GM12878 (cell line): ENCODE data around the gene PPP1R18. TPM values are rescaled to one million over a fixed set of nuclear protein-coding genes. Genes with fewer than 3 reads are reported as not detected.

Experiments used
- CBFB ChIP-seq: IDR thresholded peaks from 2 replicates; pipeline ENCODE4 v1.6.1; 2016; ENCODE audit warnings: antibody characterized with exemption, low read depth
- CBX3 ChIP-seq: fragments of 200-600 bp; sonication (generic); IDR thresholded peaks from 2 replicates; pipeline ENCODE4 v1.6.1; 2016; ENCODE audit warnings: low read depth, borderline replicate concordance
- CHD2 ChIP-seq: IDR thresholded peaks from 2 replicates; pipeline ENCODE4 v1.6.1; 2011; ENCODE audit warnings: low read depth, low read length, improper control_type of control experiment, borderline replicate concordance
- CREB1 ChIP-seq: IDR thresholded peaks from 2 replicates; pipeline ENCODE4 v1.6.1; 2012; ENCODE audit warnings: low read depth, mild to moderate bottlenecking, inconsistent platforms
- E4F1 ChIP-seq: fragments of 450-650 bp; IDR thresholded peaks from 2 replicates; pipeline ENCODE4 v1.6.1; 2018; ENCODE audit warnings: borderline replicate concordance, mild to moderate bottlenecking; ENCODE audit not compliant: partially characterized antibody
- EP300 ChIP-seq, 2 experiments: fragments of 150-350 bp in 1 of 2; IDR thresholded peaks; 2 replicates each; pipeline ENCODE4 v1.6.1; 2011 to 2012; ENCODE audit warnings: low read depth in 2 of 2, low read length in 2 of 2, borderline replicate concordance in 1 of 2, improper control_type of control experiment in 1 of 2, inconsistent platforms in 1 of 2; ENCODE audit not compliant: control insufficient read depth in 1 of 2
- ETV6 ChIP-seq, 2 experiments: fragments of 450-650 bp in 1 of 2; IDR thresholded peaks in 1 of 2; conservative IDR thresholded peaks in 1 of 2; 2 replicates each; pipeline ENCODE4 v1.6.1; 2014; ENCODE audit warnings: antibody characterized with exemption in 1 of 2, borderline replicate concordance in 1 of 2, low read depth in 1 of 2, mild to moderate bottlenecking in 1 of 2, moderate library complexity in 1 of 2
- IKZF1 ChIP-seq: fragments of 450-650 bp; conservative IDR thresholded peaks from 2 replicates; pipeline ENCODE4 v1.6.1; 2017; ENCODE audit warnings: antibody characterized with exemption, mild to moderate bottlenecking
- MEF2B ChIP-seq: fragments of 450-650 bp; IDR thresholded peaks from 2 replicates; pipeline ENCODE4 v1.6.1; 2018; ENCODE audit warnings: mild to moderate bottlenecking, moderate library complexity; ENCODE audit not compliant: partially characterized antibody, poor library complexity, severe bottlenecking
- NFIC ChIP-seq: IDR thresholded peaks from 2 replicates; pipeline ENCODE4 v1.6.1; 2012; ENCODE audit warnings: low read depth, mild to moderate bottlenecking, inconsistent platforms, low read length, moderate library complexity
- NFXL1 ChIP-seq: fragments of 450-650 bp; IDR thresholded peaks from 2 replicates; pipeline ENCODE4 v1.6.1; 2017; ENCODE audit warnings: antibody characterized with exemption, mild to moderate bottlenecking, borderline replicate concordance
- POLR2AphosphoS2 ChIP-seq: IDR thresholded peaks from 2 replicates; pipeline ENCODE4 v1.6.1; 2011; ENCODE audit warnings: low read depth, mild to moderate bottlenecking, low read length, improper control_type of control experiment, moderate library complexity
- RBBP5 ChIP-seq: fragments of 200-600 bp; sonication (generic); conservative IDR thresholded peaks from 2 replicates; pipeline ENCODE4 v1.6.1; 2016
- RCOR1 ChIP-seq: conservative IDR thresholded peaks from 2 replicates; pipeline ENCODE4 v1.6.1; 2012; ENCODE audit warnings: low read depth, low read length, improper control_type of control experiment
- RUNX3 ChIP-seq: IDR thresholded peaks from 2 replicates; pipeline ENCODE4 v1.6.1; 2012; ENCODE audit warnings: low read length, inconsistent platforms
- TCF12 ChIP-seq: IDR thresholded peaks from 2 replicates; pipeline ENCODE4 v1.6.1; 2011; ENCODE audit warnings: low read depth, mild to moderate bottlenecking, low read length
- YY1 ChIP-seq: IDR thresholded peaks from 2 replicates; pipeline ENCODE4 v1.6.1; 2011; ENCODE audit warnings: low read depth, mild to moderate bottlenecking, low read length
- ZBTB33 ChIP-seq: fragments of 450-650 bp; IDR thresholded peaks from 2 replicates; pipeline ENCODE4 v1.6.1; 2017; ENCODE audit warnings: mild to moderate bottlenecking
- polyA plus RNA-seq, 11 experiments: library from polyadenylated mRNA; depleted of rRNA in 4 of 11; unstranded in 6 of 11; stranded (reverse) in 5 of 11; fragments of >200 nt; fragmentation: Nextera tagmentation in 4 of 11; fragmentation: Illumina TruSeq in 1 of 11; extraction: Ambion mirVana in 4 of 11; extraction: Trizol in 1 of 11; gene quantifications; 1 replicate in 1 of 11; 2 replicates in 10 of 11; pipeline versions ENCODE4 v1.2.1 to v1.2.3, GENCODE V29; 2011 to 2016; ENCODE audit warnings: inconsistent platforms in 2 of 11, missing spikeins in 2 of 11, low read depth in 1 of 11
- total RNA-seq, 4 experiments: library from RNA; depleted of rRNA in 3 of 4; stranded (reverse); fragments of >200 nt in 3 of 4; fragmentation: Illumina TruSeq in 1 of 4; extraction: Trizol in 1 of 4; gene quantifications; 2 replicates each; pipeline versions ENCODE4 v1.2.1 to v1.2.3, GENCODE V29; 2013 to 2021
- TF ChIP-seq, protein P1 (sequence below): fragments of 450-650 bp; IDR thresholded peaks from 2 replicates; pipeline ENCODE4 v1.6.1; 2017; ENCODE audit warnings: antibody characterized with exemption, mild to moderate bottlenecking, moderate library complexity
- TF ChIP-seq, protein P2 (sequence below): IDR thresholded peaks from 2 replicates; pipeline ENCODE4 v1.6.1; 2012; ENCODE audit warnings: low read depth, low read length, improper control_type of control experiment

PPP1R18 gene
- total and polyA plus RNA-seq, 10 of the 15 experiments (the other 5 are each of a cell fraction or from before 2014, with no cell fraction given): 21.0 to 119 (median 52.6) TPM

DNA sequence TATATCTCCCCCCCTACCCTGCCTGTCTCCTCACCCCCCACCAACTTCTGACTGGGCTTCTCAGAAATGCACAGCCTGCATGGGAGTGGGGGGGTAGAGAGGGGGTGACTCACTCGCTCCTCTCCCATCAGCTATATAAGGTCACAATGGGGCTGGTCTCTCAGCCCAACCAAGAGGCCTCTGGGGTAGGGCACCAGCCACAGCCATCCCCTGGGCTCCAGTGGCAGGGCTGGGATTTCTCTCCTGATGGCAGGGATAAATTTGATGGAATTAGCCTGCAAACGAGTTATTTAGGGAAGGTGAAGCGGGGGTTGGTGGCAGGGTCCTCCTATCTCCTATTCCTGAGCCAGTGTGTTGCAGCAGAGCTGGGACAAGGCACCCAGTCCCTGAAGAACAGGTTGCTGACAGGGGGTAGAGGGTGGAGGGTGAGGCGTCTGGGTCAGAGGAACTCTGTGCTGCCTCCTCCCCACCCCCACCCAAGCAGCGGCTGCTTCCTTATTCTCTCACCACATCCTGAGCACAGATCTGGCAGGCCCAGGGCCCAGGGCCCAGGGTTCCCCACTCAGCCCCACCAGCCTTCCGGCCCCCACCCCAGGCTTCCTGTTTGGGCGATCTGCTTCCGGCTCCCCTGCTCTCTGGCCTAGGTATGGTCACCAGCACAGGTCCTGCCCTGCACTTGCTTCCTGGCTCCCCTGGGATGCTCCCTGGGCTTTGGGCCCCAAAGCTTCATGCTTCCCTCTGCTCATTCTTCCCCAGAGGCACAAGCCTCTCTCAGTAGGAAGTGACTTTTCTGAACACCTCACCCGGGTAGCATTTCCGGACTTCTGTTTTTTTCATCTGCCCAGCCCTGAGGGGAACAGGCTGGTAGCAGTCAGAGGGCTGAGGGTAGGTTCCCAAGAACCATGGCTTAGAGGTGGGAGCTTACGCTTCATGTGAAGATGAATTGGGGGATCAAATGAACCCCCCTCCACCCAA is 4.0 kb downstream of the PPP1R18 start (continued):
- TF ChIP-seq TCF12: peak; percentile 78
- TF ChIP-seq, protein P1, sequence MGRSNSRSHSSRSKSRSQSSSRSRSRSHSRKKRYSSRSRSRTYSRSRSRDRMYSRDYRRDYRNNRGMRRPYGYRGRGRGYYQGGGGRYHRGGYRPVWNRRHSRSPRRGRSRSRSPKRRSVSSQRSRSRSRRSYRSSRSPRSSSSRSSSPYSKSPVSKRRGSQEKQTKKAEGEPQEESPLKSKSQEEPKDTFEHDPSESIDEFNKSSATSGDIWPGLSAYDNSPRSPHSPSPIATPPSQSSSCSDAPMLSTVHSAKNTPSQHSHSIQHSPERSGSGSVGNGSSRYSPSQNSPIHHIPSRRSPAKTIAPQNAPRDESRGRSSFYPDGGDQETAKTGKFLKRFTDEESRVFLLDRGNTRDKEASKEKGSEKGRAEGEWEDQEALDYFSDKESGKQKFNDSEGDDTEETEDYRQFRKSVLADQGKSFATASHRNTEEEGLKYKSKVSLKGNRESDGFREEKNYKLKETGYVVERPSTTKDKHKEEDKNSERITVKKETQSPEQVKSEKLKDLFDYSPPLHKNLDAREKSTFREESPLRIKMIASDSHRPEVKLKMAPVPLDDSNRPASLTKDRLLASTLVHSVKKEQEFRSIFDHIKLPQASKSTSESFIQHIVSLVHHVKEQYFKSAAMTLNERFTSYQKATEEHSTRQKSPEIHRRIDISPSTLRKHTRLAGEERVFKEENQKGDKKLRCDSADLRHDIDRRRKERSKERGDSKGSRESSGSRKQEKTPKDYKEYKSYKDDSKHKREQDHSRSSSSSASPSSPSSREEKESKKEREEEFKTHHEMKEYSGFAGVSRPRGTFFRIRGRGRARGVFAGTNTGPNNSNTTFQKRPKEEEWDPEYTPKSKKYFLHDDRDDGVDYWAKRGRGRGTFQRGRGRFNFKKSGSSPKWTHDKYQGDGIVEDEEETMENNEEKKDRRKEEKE: no peak
- peak; percentile 88; the same call in 1 of the 2 replicates for TF ChIP-seq CHD2
- peak; percentile 63 for TF ChIP-seq YY1
- no peak for TF ChIP-seq ZBTB33
- no peak for TF ChIP-seq RUNX3
- peak; percentile 45 for TF ChIP-seq MEF2B
- no peak for TF ChIP-seq RBBP5
- TF ChIP-seq POLR2AphosphoS2: peak; percentile 69; the same call in 1 of the 2 replicates
- no peak for TF ChIP-seq NFIC
- TF ChIP-seq RCOR1: no peak
- peak; percentile 95 for TF ChIP-seq IKZF1
- TF ChIP-seq ETV6 (conservative IDR thresholded peaks at IDR 0.05 in 1 of 2, IDR thresholded peaks at IDR 0.05 in 1 of 2; ENCODE audit: borderline replicate concordance in 1 of 2, low read depth in 1 of 2): peak; percentile 74 to 98; a peak in 3 of 4 replicates
- no peak for TF ChIP-seq NFXL1
- TF ChIP-seq CBX3: no peak
- TF ChIP-seq E4F1: peak; percentile 68
- TF ChIP-seq, protein P2, sequence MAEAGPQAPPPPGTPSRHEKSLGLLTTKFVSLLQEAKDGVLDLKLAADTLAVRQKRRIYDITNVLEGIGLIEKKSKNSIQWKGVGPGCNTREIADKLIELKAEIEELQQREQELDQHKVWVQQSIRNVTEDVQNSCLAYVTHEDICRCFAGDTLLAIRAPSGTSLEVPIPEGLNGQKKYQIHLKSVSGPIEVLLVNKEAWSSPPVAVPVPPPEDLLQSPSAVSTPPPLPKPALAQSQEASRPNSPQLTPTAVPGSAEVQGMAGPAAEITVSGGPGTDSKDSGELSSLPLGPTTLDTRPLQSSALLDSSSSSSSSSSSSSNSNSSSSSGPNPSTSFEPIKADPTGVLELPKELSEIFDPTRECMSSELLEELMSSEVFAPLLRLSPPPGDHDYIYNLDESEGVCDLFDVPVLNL: 0 out of 2 replicates have a peak, but pooled peaks have one; percentile 12
- peak; percentile 14; the same call in 1 of the 2 replicates for TF ChIP-seq CBFB
- TF ChIP-seq EP300 (IDR thresholded peaks at IDR 0.05; ENCODE audit: borderline replicate concordance in 1 of 2, control insufficient read depth in 1 of 2, low read depth in 2 of 2, low read length in 2 of 2): peak; percentile 3 to 57; a peak in 2 of 4 replicates
- TF ChIP-seq CREB1: no peak
